Liver (tissue), 3 donors: ENCODE data around the gene NXN.

Experiments used
- JUND ChIP-seq, 2 donors: IDR thresholded peaks; 2 replicates each; pipeline ENCODE4 v1.6.1; 2016; ENCODE audit warnings: antibody characterized with exemption in 2 of 2
- RAD21 ChIP-seq, 2 donors: IDR thresholded peaks; 2 replicates each; pipeline ENCODE4 v1.6.1; 2016; ENCODE audit warnings: antibody characterized with exemption in 2 of 2, mild to moderate bottlenecking in 2 of 2
- SP1 ChIP-seq: IDR thresholded peaks from 2 replicates; pipeline ENCODE4 v1.6.1; 2018; ENCODE audit warnings: antibody characterized with exemption, mild to moderate bottlenecking
- TAF1 ChIP-seq: conservative IDR thresholded peaks from 2 replicates; pipeline ENCODE4 v1.6.1; 2016; ENCODE audit warnings: antibody characterized with exemption, mild to moderate bottlenecking
- YY1 ChIP-seq: IDR thresholded peaks from 2 replicates; pipeline ENCODE4 v1.6.1; 2016; ENCODE audit warnings: antibody characterized with exemption, mild to moderate bottlenecking
- TF ChIP-seq, protein P1 (sequence below): IDR thresholded peaks from 2 replicates; pipeline ENCODE4 v1.6.1; 2016; ENCODE audit warnings: antibody characterized with exemption
- TF ChIP-seq, protein P2 (sequence below): fragments of 150-350 bp; IDR thresholded peaks from 2 replicates; pipeline ENCODE4 v1.5.1; 2017; ENCODE audit warnings: improper control_type of control experiment, low read depth, low read length; ENCODE audit not compliant: missing input control
- TF ChIP-seq, protein P3 (sequence below): IDR thresholded peaks from 2 replicates; pipeline ENCODE4 v1.6.1; 2016; ENCODE audit warnings: antibody characterized with exemption
- TF ChIP-seq, protein P4 (sequence below): IDR thresholded peaks from 2 replicates; pipeline ENCODE4 v1.6.1; 2016; ENCODE audit warnings: antibody characterized with exemption, mild to moderate bottlenecking
- donor health status: healthy.
- donor health status: healthy.

DNA sequence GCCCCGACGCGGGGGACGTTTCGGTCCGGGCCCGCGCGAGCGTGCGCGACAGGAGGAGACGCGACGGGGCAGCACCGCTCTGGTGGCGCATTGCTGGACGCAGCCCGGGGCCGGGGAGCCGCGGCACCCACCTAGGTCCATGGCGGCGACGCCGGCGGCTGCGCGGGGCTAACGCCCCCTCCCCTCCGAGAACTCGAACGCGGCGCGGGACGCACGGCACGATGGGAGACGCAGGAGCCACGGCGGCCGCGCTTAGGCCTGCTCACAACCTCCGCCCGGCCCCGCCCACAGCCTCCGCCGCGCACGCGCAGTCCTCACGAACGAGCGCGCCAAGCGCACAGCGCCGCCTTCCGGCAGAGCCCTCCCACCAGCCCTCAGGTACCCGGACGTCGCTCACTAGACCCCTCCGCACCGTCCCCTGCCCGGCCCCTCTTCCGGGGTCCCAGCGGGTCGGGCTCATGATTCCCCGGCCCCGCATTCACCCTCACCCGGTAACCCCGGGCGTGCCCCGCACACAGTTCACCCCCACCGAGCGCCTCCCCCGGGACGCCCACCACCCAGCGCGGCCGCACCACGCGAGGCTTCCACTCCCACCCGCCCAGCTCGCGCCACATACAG, 227.5 kb downstream of the NXN start, which contains the start of gene GEMIN4:
- TF ChIP-seq, protein P1, sequence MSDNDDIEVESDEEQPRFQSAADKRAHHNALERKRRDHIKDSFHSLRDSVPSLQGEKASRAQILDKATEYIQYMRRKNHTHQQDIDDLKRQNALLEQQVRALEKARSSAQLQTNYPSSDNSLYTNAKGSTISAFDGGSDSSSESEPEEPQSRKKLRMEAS = no peak
- TF ChIP-seq TAF1 = no peak
- TF ChIP-seq, protein P2, sequence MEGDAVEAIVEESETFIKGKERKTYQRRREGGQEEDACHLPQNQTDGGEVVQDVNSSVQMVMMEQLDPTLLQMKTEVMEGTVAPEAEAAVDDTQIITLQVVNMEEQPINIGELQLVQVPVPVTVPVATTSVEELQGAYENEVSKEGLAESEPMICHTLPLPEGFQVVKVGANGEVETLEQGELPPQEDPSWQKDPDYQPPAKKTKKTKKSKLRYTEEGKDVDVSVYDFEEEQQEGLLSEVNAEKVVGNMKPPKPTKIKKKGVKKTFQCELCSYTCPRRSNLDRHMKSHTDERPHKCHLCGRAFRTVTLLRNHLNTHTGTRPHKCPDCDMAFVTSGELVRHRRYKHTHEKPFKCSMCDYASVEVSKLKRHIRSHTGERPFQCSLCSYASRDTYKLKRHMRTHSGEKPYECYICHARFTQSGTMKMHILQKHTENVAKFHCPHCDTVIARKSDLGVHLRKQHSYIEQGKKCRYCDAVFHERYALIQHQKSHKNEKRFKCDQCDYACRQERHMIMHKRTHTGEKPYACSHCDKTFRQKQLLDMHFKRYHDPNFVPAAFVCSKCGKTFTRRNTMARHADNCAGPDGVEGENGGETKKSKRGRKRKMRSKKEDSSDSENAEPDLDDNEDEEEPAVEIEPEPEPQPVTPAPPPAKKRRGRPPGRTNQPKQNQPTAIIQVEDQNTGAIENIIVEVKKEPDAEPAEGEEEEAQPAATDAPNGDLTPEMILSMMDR = peak; percentile 87
- no peak for TF ChIP-seq SP1
- TF ChIP-seq YY1 = no peak
- TF ChIP-seq, protein P3, sequence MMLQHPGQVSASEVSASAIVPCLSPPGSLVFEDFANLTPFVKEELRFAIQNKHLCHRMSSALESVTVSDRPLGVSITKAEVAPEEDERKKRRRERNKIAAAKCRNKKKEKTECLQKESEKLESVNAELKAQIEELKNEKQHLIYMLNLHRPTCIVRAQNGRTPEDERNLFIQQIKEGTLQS = no peak
- no peak for TF ChIP-seq JUND (IDR thresholded peaks at IDR 0.05)
- TF ChIP-seq, protein P4, sequence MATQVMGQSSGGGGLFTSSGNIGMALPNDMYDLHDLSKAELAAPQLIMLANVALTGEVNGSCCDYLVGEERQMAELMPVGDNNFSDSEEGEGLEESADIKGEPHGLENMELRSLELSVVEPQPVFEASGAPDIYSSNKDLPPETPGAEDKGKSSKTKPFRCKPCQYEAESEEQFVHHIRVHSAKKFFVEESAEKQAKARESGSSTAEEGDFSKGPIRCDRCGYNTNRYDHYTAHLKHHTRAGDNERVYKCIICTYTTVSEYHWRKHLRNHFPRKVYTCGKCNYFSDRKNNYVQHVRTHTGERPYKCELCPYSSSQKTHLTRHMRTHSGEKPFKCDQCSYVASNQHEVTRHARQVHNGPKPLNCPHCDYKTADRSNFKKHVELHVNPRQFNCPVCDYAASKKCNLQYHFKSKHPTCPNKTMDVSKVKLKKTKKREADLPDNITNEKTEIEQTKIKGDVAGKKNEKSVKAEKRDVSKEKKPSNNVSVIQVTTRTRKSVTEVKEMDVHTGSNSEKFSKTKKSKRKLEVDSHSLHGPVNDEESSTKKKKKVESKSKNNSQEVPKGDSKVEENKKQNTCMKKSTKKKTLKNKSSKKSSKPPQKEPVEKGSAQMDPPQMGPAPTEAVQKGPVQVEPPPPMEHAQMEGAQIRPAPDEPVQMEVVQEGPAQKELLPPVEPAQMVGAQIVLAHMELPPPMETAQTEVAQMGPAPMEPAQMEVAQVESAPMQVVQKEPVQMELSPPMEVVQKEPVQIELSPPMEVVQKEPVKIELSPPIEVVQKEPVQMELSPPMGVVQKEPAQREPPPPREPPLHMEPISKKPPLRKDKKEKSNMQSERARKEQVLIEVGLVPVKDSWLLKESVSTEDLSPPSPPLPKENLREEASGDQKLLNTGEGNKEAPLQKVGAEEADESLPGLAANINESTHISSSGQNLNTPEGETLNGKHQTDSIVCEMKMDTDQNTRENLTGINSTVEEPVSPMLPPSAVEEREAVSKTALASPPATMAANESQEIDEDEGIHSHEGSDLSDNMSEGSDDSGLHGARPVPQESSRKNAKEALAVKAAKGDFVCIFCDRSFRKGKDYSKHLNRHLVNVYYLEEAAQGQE = no peak
- TF ChIP-seq RAD21 (IDR thresholded peaks at IDR 0.05) = peak; percentile 45 to 55
